ENCODE measurements around the gene SRGAP3. TPM values are rescaled to one million over a fixed set of nuclear protein-coding genes. Genes with fewer than 3 reads are reported as not detected.
A peak's percentile ranks its signal among the peaks of the same experiment; 100 is the strongest.

Gene SRGAP3
- total and polyA plus RNA-seq, 10 of the 15 experiments (the other 5 are each of a cell fraction or from before 2014, with no cell fraction given): 0.32 to 1.7 (median 0.99) TPM

DNA sequence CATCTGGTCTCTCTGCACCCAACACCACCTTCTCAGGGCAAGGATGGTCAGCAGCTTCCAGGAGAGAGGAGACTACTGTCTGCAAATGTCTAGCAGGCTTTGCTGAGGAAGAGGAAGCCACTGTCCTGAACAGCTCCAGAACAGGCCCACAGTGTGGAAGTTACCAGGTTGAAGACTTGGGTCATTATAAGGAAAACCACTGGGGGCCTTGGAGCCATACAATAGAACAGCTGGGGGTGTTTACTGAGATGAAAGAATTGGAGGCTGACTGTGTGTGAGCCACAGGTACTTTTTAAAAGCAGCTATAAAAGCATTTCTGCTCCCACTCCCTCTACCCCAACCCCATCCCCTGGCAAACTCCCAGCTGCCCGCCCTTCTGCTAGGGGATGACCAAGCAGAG lies 24.2 kb downstream of the SRGAP3 start:
- peak overlapping the region; percentile 78 for H3K4me2 ChIP-seq (ENCODE audit: control insufficient read depth, insufficient read depth)
- no peaks in the 10 kb centered on the region for H3K27me3 ChIP-seq (replicated peaks in 1 of 2; ENCODE audit: control insufficient read depth in 2 of 2, insufficient read depth in 2 of 2, low read length in 1 of 2)
- H2AFZ ChIP-seq (ENCODE audit: control insufficient read depth, low read depth, low read length): no peak overlapping the region
- H3K79me2 ChIP-seq (ENCODE audit: control insufficient read depth, insufficient read depth, low read length): no peaks in the 10 kb centered on the region
- BruUV-seq (replicated peaks): no TSS peak
- peaks cover 19% of the 10 kb centered on the region for H3K4me1 ChIP-seq (ENCODE audit: control insufficient read depth, insufficient read depth, low read length)
- ATAC-seq (no peak), FAIRE-seq (no peak), DNase-seq (ENCODE audit: low read depth, low spot score) (no peak)
- H3K36me3 ChIP-seq (ENCODE audit: control insufficient read depth in 2 of 2, insufficient read depth in 2 of 2, low read length in 1 of 2): no peaks in the 10 kb centered on the region
- no peak for TF ChIP-seq HDAC6 (IDR thresholded peaks at IDR 0.05; ENCODE audit: unreplicated experiment)
- TF ChIP-seq, protein P1, sequence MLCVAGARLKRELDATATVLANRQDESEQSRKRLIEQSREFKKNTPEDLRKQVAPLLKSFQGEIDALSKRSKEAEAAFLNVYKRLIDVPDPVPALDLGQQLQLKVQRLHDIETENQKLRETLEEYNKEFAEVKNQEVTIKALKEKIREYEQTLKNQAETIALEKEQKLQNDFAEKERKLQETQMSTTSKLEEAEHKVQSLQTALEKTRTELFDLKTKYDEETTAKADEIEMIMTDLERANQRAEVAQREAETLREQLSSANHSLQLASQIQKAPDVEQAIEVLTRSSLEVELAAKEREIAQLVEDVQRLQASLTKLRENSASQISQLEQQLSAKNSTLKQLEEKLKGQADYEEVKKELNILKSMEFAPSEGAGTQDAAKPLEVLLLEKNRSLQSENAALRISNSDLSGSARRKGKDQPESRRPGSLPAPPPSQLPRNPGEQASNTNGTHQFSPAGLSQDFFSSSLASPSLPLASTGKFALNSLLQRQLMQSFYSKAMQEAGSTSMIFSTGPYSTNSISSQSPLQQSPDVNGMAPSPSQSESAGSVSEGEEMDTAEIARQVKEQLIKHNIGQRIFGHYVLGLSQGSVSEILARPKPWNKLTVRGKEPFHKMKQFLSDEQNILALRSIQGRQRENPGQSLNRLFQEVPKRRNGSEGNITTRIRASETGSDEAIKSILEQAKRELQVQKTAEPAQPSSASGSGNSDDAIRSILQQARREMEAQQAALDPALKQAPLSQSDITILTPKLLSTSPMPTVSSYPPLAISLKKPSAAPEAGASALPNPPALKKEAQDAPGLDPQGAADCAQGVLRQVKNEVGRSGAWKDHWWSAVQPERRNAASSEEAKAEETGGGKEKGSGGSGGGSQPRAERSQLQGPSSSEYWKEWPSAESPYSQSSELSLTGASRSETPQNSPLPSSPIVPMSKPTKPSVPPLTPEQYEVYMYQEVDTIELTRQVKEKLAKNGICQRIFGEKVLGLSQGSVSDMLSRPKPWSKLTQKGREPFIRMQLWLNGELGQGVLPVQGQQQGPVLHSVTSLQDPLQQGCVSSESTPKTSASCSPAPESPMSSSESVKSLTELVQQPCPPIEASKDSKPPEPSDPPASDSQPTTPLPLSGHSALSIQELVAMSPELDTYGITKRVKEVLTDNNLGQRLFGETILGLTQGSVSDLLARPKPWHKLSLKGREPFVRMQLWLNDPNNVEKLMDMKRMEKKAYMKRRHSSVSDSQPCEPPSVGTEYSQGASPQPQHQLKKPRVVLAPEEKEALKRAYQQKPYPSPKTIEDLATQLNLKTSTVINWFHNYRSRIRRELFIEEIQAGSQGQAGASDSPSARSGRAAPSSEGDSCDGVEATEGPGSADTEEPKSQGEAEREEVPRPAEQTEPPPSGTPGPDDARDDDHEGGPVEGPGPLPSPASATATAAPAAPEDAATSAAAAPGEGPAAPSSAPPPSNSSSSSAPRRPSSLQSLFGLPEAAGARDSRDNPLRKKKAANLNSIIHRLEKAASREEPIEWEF (IDR thresholded peaks at IDR 0.05; ENCODE audit: insufficient replicate concordance, low read depth, low read length): no peak
- TF ChIP-seq TAF1 (IDR thresholded peaks at IDR 0.05; ENCODE audit: borderline replicate concordance, low read depth, low read length): no peak
- no peak for TF ChIP-seq CBFB (IDR thresholded peaks at IDR 0.05; ENCODE audit: low read depth)
- TF ChIP-seq HDAC2 (IDR thresholded peaks at IDR 0.05): no peak
- no peak for TF ChIP-seq ZNF622 (IDR thresholded peaks at IDR 0.05)
- TF ChIP-seq, protein P2, sequence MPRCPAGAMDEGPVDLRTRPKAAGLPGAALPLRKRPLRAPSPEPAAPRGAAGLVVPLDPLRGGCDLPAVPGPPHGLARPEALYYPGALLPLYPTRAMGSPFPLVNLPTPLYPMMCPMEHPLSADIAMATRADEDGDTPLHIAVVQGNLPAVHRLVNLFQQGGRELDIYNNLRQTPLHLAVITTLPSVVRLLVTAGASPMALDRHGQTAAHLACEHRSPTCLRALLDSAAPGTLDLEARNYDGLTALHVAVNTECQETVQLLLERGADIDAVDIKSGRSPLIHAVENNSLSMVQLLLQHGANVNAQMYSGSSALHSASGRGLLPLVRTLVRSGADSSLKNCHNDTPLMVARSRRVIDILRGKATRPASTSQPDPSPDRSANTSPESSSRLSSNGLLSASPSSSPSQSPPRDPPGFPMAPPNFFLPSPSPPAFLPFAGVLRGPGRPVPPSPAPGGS (IDR thresholded peaks at IDR 0.05; ENCODE audit: borderline replicate concordance, insufficient read depth, low read depth, low read length, poor library complexity, severe bottlenecking): no peak
- no peak for TF ChIP-seq NFXL1 (IDR thresholded peaks at IDR 0.05; ENCODE audit: borderline replicate concordance)
- TF ChIP-seq BHLHE40 (IDR thresholded peaks at IDR 0.05; ENCODE audit: borderline replicate concordance in 1 of 2, low read depth in 2 of 2, low read length in 1 of 2): no peak
- TF ChIP-seq RBBP5 (conservative IDR thresholded peaks at IDR 0.05): no peak
- no peak for TF ChIP-seq ZNF217 (IDR thresholded peaks at IDR 0.05)
- TF ChIP-seq, protein P3, sequence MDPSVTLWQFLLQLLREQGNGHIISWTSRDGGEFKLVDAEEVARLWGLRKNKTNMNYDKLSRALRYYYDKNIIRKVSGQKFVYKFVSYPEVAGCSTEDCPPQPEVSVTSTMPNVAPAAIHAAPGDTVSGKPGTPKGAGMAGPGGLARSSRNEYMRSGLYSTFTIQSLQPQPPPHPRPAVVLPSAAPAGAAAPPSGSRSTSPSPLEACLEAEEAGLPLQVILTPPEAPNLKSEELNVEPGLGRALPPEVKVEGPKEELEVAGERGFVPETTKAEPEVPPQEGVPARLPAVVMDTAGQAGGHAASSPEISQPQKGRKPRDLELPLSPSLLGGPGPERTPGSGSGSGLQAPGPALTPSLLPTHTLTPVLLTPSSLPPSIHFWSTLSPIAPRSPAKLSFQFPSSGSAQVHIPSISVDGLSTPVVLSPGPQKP (IDR thresholded peaks at IDR 0.05; ENCODE audit: low read depth, low read length): no peak
- no peak for TF ChIP-seq JUND (IDR thresholded peaks at IDR 0.05; ENCODE audit: low read depth, low read length)
- WGBS (ENCODE audit: insufficient coverage, insufficient replicate concordance, low lambda C conversion rate, missing lambda C conversion rate): 100% methylated on average over 1 of the region's 1 CpG
- peak overlapping the region; percentile 53; the same call in 1 of the 2 replicates for H3K27ac ChIP-seq (ENCODE audit: control insufficient read depth, insufficient read depth)
- no peaks in the 10 kb centered on the region for H3K9me3 ChIP-seq (replicated peaks; ENCODE audit: control insufficient read depth, insufficient read depth, low read length)
- POLR2A ChIA-PET: interaction anchor here (1.1 kb wide), 1 partner anchor 210 kb away, joined by 6 read pairs; no protein-coding TSS in a partner anchor
- SMC1A ChIA-PET (ENCODE audit: uncharacterized antibody, unreplicated experiment): interaction anchor here (0.8 kb wide), 1 partner anchor 24 kb away, joined by 4 read pairs; the partner anchor contains the start of gene SRGAP3
- CTCF ChIA-PET: interaction anchor here (1.1 to 1.8 kb wide), 3 partner anchors 8 to 24 kb away, joined by 3 to 8 read pairs (median 4); partner anchors contain the start of gene SRGAP3
- no peak overlapping the region for H3K4me3 ChIP-seq
- no peaks in the 10 kb centered on the region for H4K20me1 ChIP-seq (ENCODE audit: control insufficient read depth, insufficient read depth)
- no peak overlapping the region for H3K9ac ChIP-seq (ENCODE audit: control insufficient read depth, insufficient read depth, low read length)
- intact Hi-C loops (cut with micrococcal nuclease; ENCODE audit: unreplicated experiment): no loop called here
- in situ Hi-C loops (cut with MboI): no loop called here
- RAD21 ChIA-PET (ENCODE audit: unreplicated experiment): interaction anchor here (1.3 kb wide), 1 partner anchor 24 kb away, joined by 6 read pairs; the partner anchor contains the start of gene SRGAP3
